GM12892 (cell line): ENCODE results near the gene ENAH.

Experiments
- POLR2A ChIP-seq: IDR thresholded peaks from 2 replicates; pipeline ENCODE4 v1.6.1; 2011; ENCODE audit warnings: low read depth, low read length, control low read depth
- POLR2AphosphoS5 ChIP-seq: IDR thresholded peaks from 2 replicates; pipeline ENCODE4 v1.6.1; 2011; ENCODE audit warnings: low read depth, low read length, control low read depth

DNA sequence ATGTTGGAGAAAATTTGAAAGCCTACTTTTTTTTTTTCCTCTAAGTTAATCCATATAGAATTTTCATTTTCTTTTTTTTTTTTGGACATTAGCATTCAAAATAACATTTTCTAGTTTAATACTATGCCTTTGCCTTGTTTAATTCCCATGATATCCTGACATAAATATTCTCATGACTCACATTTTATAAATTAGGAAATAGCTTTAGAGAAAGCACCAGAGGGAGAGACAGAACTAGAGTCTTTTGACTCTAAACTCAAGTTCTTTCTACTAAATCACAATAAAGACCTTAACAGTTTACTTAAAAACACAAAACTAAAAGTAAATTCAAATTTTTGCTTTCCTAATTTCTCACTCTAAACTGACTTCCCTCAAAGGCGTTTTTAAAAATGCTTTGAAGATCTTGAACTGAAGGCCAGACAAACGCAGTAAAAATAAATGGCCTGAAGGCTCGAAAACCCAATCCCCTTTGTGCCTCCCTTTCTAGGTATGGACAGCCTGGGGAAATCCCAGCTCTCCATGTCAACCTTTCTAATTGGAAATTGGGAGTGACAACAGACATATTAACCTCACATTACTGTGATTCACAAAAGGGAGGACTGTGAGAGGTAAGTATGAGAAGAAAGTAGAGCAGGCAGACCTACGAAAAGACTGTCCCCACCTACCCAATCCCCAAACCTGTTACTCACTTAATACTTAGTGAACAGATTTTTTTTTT lies 104.6 kb downstream of the ENAH start:
- no peak for TF ChIP-seq POLR2A
- no peak for TF ChIP-seq POLR2AphosphoS5
